IMR-90 (cell line): ENCODE measurements around the gene KRT27. TPM values are rescaled to one million over a fixed set of nuclear protein-coding genes. Genes with fewer than 3 reads are reported as not detected.
"Not testable (repeated sequence)": the region's sequence is repeated elsewhere in the genome, so short reads cannot be mapped to it uniquely, and the experiment has no call there.

Experiments
- ATAC-seq: fragments of 200-7000 bp; cut with Tn5 transposase; 2 replicates; pipeline ENCODE4 v1.9.1; 2020; ENCODE audit warnings: low read depth, mild to moderate bottlenecking, moderate library complexity
- BruUV-seq: library from RNA; stranded (reverse); fragments of 400-500 nt; replicated peaks from 2 replicates; lab custom pipeline; 2021; lab: Mats Ljungman, UMichigan
- CTCF ChIA-PET: fragments of 300-600 bp; formaldehyde crosslinking; extraction: SDS; loops from one replicate; lab custom pipeline; 2021; ENCODE audit warnings: antibody characterized with exemption; lab: Yijun Ruan, JAX
- POLR2A ChIA-PET: fragments of 300-600 bp; sonication (Branson Sonifier 250); formaldehyde crosslinking; loops from one replicate; lab custom pipeline; 2022; ENCODE audit warnings: antibody characterized with exemption; ENCODE audit not compliant: unreplicated experiment; lab: Charles Lee
- DNase-seq: peaks from one replicate; pipeline ENCODE4 v3.0.0; 2013
- H2AFZ ChIP-seq: replicated peaks from 2 replicates; pipeline ENCODE3; 2013; ENCODE audit warnings: low read length, mild to moderate bottlenecking; ENCODE audit not compliant: poor library complexity
- H2AK5ac ChIP-seq: 2 replicates; pipeline ENCODE4 v1.6.1; 2013; ENCODE audit warnings: low read depth, low read length, inconsistent platforms
- H2AK9ac ChIP-seq: replicated peaks from 2 replicates; pipeline ENCODE3; 2013; ENCODE audit warnings: mild to moderate bottlenecking, low read depth, low read length, moderate library complexity; ENCODE audit not compliant: poor library complexity
- H2BK120ac ChIP-seq: 2 replicates; pipeline ENCODE4 v1.6.1; 2013; ENCODE audit warnings: low read depth, low read length, inconsistent platforms
- H2BK15ac ChIP-seq: 3 replicates; pipeline ENCODE4 v1.6.1; 2013; ENCODE audit warnings: low read depth, low read length, inconsistent platforms
- H2BK20ac ChIP-seq: 2 replicates; pipeline ENCODE4 v1.6.1; 2013; ENCODE audit warnings: low read depth, mild to moderate bottlenecking, inconsistent platforms, low read length, moderate library complexity
- H2BK5ac ChIP-seq: 2 replicates; pipeline ENCODE4 v1.6.1; 2013; ENCODE audit warnings: mild to moderate bottlenecking, low read depth, low read length, inconsistent platforms; ENCODE audit not compliant: poor library complexity, severe bottlenecking
- H3K14ac ChIP-seq: replicated peaks from 2 replicates; pipeline ENCODE4 v1.6.1; 2013; ENCODE audit warnings: low read depth, low read length, inconsistent platforms
- H3K18ac ChIP-seq: 2 replicates; pipeline ENCODE4 v1.6.1; 2013; ENCODE audit warnings: low read depth, low read length, control low read depth
- H3K23ac ChIP-seq: 2 replicates; pipeline ENCODE4 v1.6.1; 2013; ENCODE audit warnings: low read depth, low read length, inconsistent platforms
- H3K27ac ChIP-seq: 2 replicates; pipeline ENCODE4 v1.5.1; 2013; ENCODE audit warnings: mild to moderate bottlenecking, control low read depth, low read length; ENCODE audit not compliant: insufficient read depth
- H3K27me3 ChIP-seq: 2 replicates; pipeline ENCODE4 v1.6.1; 2013; ENCODE audit warnings: low read length; ENCODE audit not compliant: control insufficient read depth, insufficient read depth
- H3K36me3 ChIP-seq: 2 replicates; pipeline ENCODE4 v1.6.1; 2013; ENCODE audit warnings: low read length, mixed read lengths; ENCODE audit not compliant: control insufficient read depth, insufficient read depth
- H3K4ac ChIP-seq: 2 replicates; pipeline ENCODE4 v1.6.1; 2013; ENCODE audit warnings: low read depth, low read length, inconsistent platforms
- H3K4me1 ChIP-seq: 2 replicates; pipeline ENCODE4 v1.6.1; 2013; ENCODE audit warnings: low read length, mixed read lengths; ENCODE audit not compliant: control insufficient read depth, insufficient read depth
- H3K4me2 ChIP-seq: 2 replicates; pipeline ENCODE4 v1.6.1; 2013; ENCODE audit warnings: low read depth, mild to moderate bottlenecking, control low read depth, low read length, moderate library complexity
- H3K4me3 ChIP-seq: 2 replicates; pipeline ENCODE4 v1.5.1; 2013; ENCODE audit warnings: low read depth, mild to moderate bottlenecking, control low read depth, low read length, moderate library complexity; ENCODE audit not compliant: insufficient read depth
- H3K56ac ChIP-seq: 2 replicates; pipeline ENCODE4 v1.6.1; 2013; ENCODE audit warnings: low read length, inconsistent platforms; ENCODE audit not compliant: insufficient read depth; ENCODE audit errors: extremely low read depth
- H3K79me1 ChIP-seq, 2 experiments: 2 replicates each; pipeline ENCODE4 v1.6.1; 2013; ENCODE audit warnings: low read length in 2 of 2, inconsistent platforms in 1 of 2, low read depth in 1 of 2
- H3K9ac ChIP-seq: 2 replicates; pipeline ENCODE4 v1.6.1; 2013; ENCODE audit warnings: low read depth, low read length, control low read depth
- H3K9me1 ChIP-seq: 2 replicates; pipeline ENCODE4 v1.6.1; 2013; ENCODE audit warnings: low read length, inconsistent platforms; ENCODE audit not compliant: insufficient read depth
- H3K9me3 ChIP-seq: 2 replicates; pipeline ENCODE4 v1.6.1; 2013; ENCODE audit warnings: low read length; ENCODE audit not compliant: control insufficient read depth, insufficient read depth
- H4K20me1 ChIP-seq: 2 replicates; pipeline ENCODE4 v1.6.1; 2013; ENCODE audit warnings: low read length, inconsistent platforms; ENCODE audit not compliant: insufficient read depth
- H4K5ac ChIP-seq: 2 replicates; pipeline ENCODE4 v1.6.1; 2013; ENCODE audit warnings: mild to moderate bottlenecking, low read depth, low read length, control low read depth
- H4K8ac ChIP-seq, 2 experiments: 2 replicates each; pipeline ENCODE4 v1.6.1; 2013; ENCODE audit warnings: low read depth in 2 of 2, low read length in 2 of 2, control low read depth in 1 of 2, inconsistent platforms in 1 of 2
- H4K91ac ChIP-seq: 2 replicates; pipeline ENCODE4 v1.6.1; 2013; ENCODE audit warnings: low read depth, low read length, inconsistent platforms; ENCODE audit not compliant: insufficient read depth
- CHD1 ChIP-seq: IDR thresholded peaks from 2 replicates; pipeline ENCODE4 v1.6.1; 2012; ENCODE audit warnings: low read depth, low read length, improper control_type of control experiment
- MAFK ChIP-seq: IDR thresholded peaks from 2 replicates; pipeline ENCODE4 v1.6.1; 2012; ENCODE audit warnings: low read depth, low read length, improper control_type of control experiment
- NFE2L2 ChIP-seq: fragments of 150-350 bp; IDR thresholded peaks from 2 replicates; pipeline ENCODE4 v1.6.1; 2016; ENCODE audit warnings: low read depth, mild to moderate bottlenecking, low read length
- RAD21 ChIP-seq: IDR thresholded peaks from 2 replicates; pipeline ENCODE4 v1.6.1; 2012; ENCODE audit warnings: low read length, improper control_type of control experiment
- RFX5 ChIP-seq: IDR thresholded peaks from 2 replicates; pipeline ENCODE4 v1.8.0; 2012; ENCODE audit warnings: low read depth, mild to moderate bottlenecking, low read length, moderate library complexity
- WGBS, 2 experiments: methylation state at CpG; one replicate each; pipeline versions ENCODE4 v1.1.5 to v1.1.7; 2013; ENCODE audit warnings: missing lambda C conversion rate in 2 of 2; ENCODE audit not compliant: insufficient read length in 1 of 2; ENCODE audit errors: extremely low coverage in 2 of 2; 5-methylcytosine and 5-hydroxymethylcytosine counted together
- dilution Hi-C: fragments of 300-500 bp; cut with HindIII; formaldehyde crosslinking; loops from one replicate; pipeline ENCODE4 v1.14.3; 2018; ENCODE audit warnings: low sequenced_read_pairs; ENCODE audit not compliant: unreplicated experiment
- in situ Hi-C: fragments of 300-500 bp; cut with MboI; formaldehyde crosslinking; loops from 3 replicates; pipeline ENCODE4 v1.14.3; 2019; ENCODE audit warnings: low sequenced_read_pairs, inconsistent platforms, mixed read lengths
- intact Hi-C: fragments of 100-400 bp; cut with micrococcal nuclease; formaldehyde crosslinking; loops from 2 replicates; pipeline ENCODE4 v1.10.0; 2022
- polyA plus RNA-seq, 3 experiments: library from polyadenylated mRNA; depleted of rRNA; stranded (reverse); fragments of >200 nt; gene quantifications; 2 replicates each; pipeline ENCODE4 v1.2.3, GENCODE V29; 2012; ENCODE audit warnings: low replicate concordance in 1 of 3
- total RNA-seq: library from RNA; depleted of rRNA; stranded (reverse); fragments of >200 nt; gene quantifications from 2 replicates; pipeline ENCODE4 v1.2.3, GENCODE V29; 2012
- TF ChIP-seq, protein P1 (sequence below): conservative IDR thresholded peaks from 2 replicates; pipeline ENCODE4 v1.5.1; 2012; ENCODE audit warnings: mild to moderate bottlenecking, low read depth, low read length, improper control_type of control experiment

KRT27 gene
- total and polyA plus RNA-seq, 2 of the 4 experiments (the other 2 are of a cell fraction): not detected

GRCh38 chr17:40750391-40750790 is 32.0 kb downstream of the KRT27 start:
- no peak overlapping the region for H3K56ac ChIP-seq
- H3K27ac ChIP-seq: no peak overlapping the region
- no peak overlapping the region for H2BK15ac ChIP-seq
- H4K91ac ChIP-seq: no peak overlapping the region
- ATAC-seq (no peak), DNase-seq (no peak)
- no peaks in the 10 kb centered on the region for H3K9me1 ChIP-seq
- in situ Hi-C loops: no loop called here
- no peak overlapping the region for H2AK9ac ChIP-seq
- POLR2A ChIA-PET: interaction anchor here (0.8 kb wide), 1 partner anchor 938 kb away, joined by 3 read pairs; no protein-coding TSS in a partner anchor
- no peak overlapping the region for H3K23ac ChIP-seq
- H3K36me3 ChIP-seq: no peaks in the 10 kb centered on the region
- no peak overlapping the region for H2AFZ ChIP-seq
- WGBS, 2 experiments: 57% methylated on average over 3 of the region's 6 CpGs; no CpG with 5 or more reads in 1 of the 2 experiments
- intact Hi-C loops: loop anchor here (10.0 kb wide), 1 partner anchor 46 kb away; the partner anchor contains the start of gene KRT24
- no peak overlapping the region for H3K4ac ChIP-seq
- no peaks in the 10 kb centered on the region for H3K9me3 ChIP-seq
- H3K79me1 ChIP-seq: no peaks in the 10 kb centered on the region
- H2BK120ac ChIP-seq: no peak overlapping the region
- no peak overlapping the region for H3K18ac ChIP-seq
- H4K8ac ChIP-seq: no peak overlapping the region
- no TSS peak for BruUV-seq
- dilution Hi-C loops: no loop called here
- no peak overlapping the region for H3K4me3 ChIP-seq
- H3K9ac ChIP-seq: no peak overlapping the region
- H4K5ac ChIP-seq: no peak overlapping the region
- H3K14ac ChIP-seq: no peak overlapping the region
- no peaks in the 10 kb centered on the region for H4K20me1 ChIP-seq
- TF ChIP-seq MAFK (no peak), NFE2L2 (no peak), RAD21 (no peak), RFX5 (no peak), CHD1 (no peak)
- TF ChIP-seq, protein P1, sequence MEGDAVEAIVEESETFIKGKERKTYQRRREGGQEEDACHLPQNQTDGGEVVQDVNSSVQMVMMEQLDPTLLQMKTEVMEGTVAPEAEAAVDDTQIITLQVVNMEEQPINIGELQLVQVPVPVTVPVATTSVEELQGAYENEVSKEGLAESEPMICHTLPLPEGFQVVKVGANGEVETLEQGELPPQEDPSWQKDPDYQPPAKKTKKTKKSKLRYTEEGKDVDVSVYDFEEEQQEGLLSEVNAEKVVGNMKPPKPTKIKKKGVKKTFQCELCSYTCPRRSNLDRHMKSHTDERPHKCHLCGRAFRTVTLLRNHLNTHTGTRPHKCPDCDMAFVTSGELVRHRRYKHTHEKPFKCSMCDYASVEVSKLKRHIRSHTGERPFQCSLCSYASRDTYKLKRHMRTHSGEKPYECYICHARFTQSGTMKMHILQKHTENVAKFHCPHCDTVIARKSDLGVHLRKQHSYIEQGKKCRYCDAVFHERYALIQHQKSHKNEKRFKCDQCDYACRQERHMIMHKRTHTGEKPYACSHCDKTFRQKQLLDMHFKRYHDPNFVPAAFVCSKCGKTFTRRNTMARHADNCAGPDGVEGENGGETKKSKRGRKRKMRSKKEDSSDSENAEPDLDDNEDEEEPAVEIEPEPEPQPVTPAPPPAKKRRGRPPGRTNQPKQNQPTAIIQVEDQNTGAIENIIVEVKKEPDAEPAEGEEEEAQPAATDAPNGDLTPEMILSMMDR: no peak
- H3K27me3 ChIP-seq: peaks cover 24% of the 10 kb centered on the region
- H2BK20ac ChIP-seq: no peak overlapping the region
- H3K4me1 ChIP-seq: no peaks in the 10 kb centered on the region
- H2BK5ac ChIP-seq: no peak overlapping the region
- CTCF ChIA-PET: no interaction called here
- no peak overlapping the region for H2AK5ac ChIP-seq
- H3K4me2 ChIP-seq: no peak overlapping the region

DNA sequence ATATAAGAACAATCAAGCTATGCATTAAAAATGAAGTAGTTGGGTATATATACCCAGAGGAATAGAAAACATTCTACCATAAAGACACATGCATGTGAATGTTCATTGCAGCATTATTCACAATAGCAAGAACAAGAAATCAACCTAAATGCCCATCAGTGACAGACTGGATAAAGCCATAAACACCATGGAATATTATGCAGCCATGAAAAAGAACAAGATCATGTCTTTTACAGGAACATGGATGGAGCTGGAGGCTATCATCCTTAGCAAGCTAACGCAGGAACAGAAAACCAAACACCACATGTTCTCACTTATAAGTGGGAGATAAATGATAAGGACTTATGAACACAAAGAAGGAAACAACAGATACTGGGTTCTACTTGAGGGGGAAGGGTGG is 33.7 kb downstream of the KRT27 start:
- H3K4ac ChIP-seq, intact Hi-C loops, DNase-seq, H3K23ac ChIP-seq, CTCF ChIA-PET, H3K14ac ChIP-seq, in situ Hi-C loops, H3K18ac ChIP-seq, H3K4me2 ChIP-seq, dilution Hi-C loops, H3K9ac ChIP-seq, POLR2A ChIA-PET, H3K36me3 ChIP-seq, H2BK120ac ChIP-seq, H3K79me1 ChIP-seq, H3K9me1 ChIP-seq, H2AK9ac ChIP-seq, H4K5ac ChIP-seq, H4K91ac ChIP-seq, H2BK5ac ChIP-seq, H3K27ac ChIP-seq, H4K8ac ChIP-seq, H4K20me1 ChIP-seq, H3K4me1 ChIP-seq, H2BK20ac ChIP-seq, H2AK5ac ChIP-seq, H2AFZ ChIP-seq, H3K9me3 ChIP-seq, ATAC-seq, H3K56ac ChIP-seq, H3K4me3 ChIP-seq, BruUV-seq, H2BK15ac ChIP-seq: not testable (repeated sequence)
- no CpG with 5 or more reads among the region's 1 CpG for WGBS, 2 experiments
- peaks cover 22% of the 10 kb centered on the region for H3K27me3 ChIP-seq
